Measurements from ENCODE around the gene SCUBE1. TPM values are rescaled to one million over a fixed set of nuclear protein-coding genes. Genes with fewer than 3 reads are reported as not detected.

Gene SCUBE1
- total and polyA plus RNA-seq, 2 of the 8 experiments (the other 6 are each of a cell fraction or from before 2014, with no cell fraction given) = 2.3 to 4.9 TPM

DNA sequence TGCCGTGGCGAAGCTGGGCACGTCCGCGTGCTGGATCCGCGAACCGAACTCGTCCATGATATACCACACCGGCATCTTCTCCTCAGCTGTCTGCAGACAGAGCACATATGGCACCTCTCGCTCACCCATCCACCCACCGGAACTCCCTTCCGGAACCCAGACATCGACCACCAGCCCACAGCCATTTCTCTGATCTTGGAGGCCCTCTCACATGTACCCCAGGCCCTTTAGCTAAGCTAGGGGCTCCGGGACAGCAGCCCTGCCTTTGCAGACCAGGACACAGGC lies 163.3 kb downstream of the SCUBE1 start:
- Histone ChIP-seq H4K20me1 (replicated peaks in 1 of 2; ENCODE audit: control insufficient read depth in 1 of 2, insufficient read depth in 2 of 2, low read length in 2 of 2) (peaks cover 4 to 26% of the 10 kb centered on the region in 2 experiments), H2BK5ac (ENCODE audit: low read depth, low read length) (no peak overlapping the region), H3K36me3 (ENCODE audit: control insufficient read depth in 2 of 4, insufficient read depth in 4 of 4, low read length in 3 of 4) (peaks cover 19 to 49% (median 43%) of the 10 kb centered on the region in 4 experiments; a peak in 7 of 8 replicates), H2BK12ac (ENCODE audit: low read depth, low read length) (no peak overlapping the region), H3K4ac (replicated peaks; ENCODE audit: insufficient read length, low read depth, low read length) (no peak overlapping the region), H3K4me3 (ENCODE audit: extremely low read depth in 1 of 4, insufficient read depth in 2 of 4, low read depth in 3 of 4, low read length in 4 of 4) (no peak overlapping the region), H3K9ac (replicated peaks in 1 of 4; ENCODE audit: extremely low read depth in 1 of 4, low read depth in 3 of 4, low read length in 3 of 4) (no peak overlapping the region), H3K79me2 (ENCODE audit: control insufficient read depth in 1 of 2, insufficient read depth in 2 of 2, low read length in 2 of 2) (peaks cover 0 to 19% of the 10 kb centered on the region in 2 experiments; a peak in 3 of 4 replicates), H3K56ac (replicated peaks; ENCODE audit: insufficient read length, low read depth, low read length) (no peak overlapping the region), H4K8ac (ENCODE audit: extremely low read depth, insufficient read depth, low read length) (no peak overlapping the region), H3K4me1 (replicated peaks in 1 of 4; ENCODE audit: control insufficient read depth in 3 of 4, insufficient read depth in 4 of 4, low read length in 3 of 4) (peaks cover 0 to 4% (median 0%) of the 10 kb centered on the region in 4 experiments; a peak in 2 of 7 replicates), H2AK5ac (ENCODE audit: low read depth, low read length) (no peak overlapping the region), H3K79me1 (ENCODE audit: low read depth, low read length) (peaks cover 8% of the 10 kb centered on the region; the same call in 1 of the 2 replicates), H3K27me3 (replicated peaks in 1 of 4; ENCODE audit: control insufficient read depth in 3 of 4, extremely low read depth in 1 of 4, insufficient read depth in 3 of 4, low read length in 3 of 4) (no peaks in the 10 kb centered on the region), H2AFZ (ENCODE audit: low read length) (no peak overlapping the region), H3K23me2 (ENCODE audit: low read depth, low read length) (no peaks in the 10 kb centered on the region), H3K9me3 (ENCODE audit: insufficient read depth in 2 of 2, low read depth in 1 of 2, low read length in 1 of 2) (no peaks in the 10 kb centered on the region), H2BK120ac (replicated peaks; ENCODE audit: low read depth, low read length) (no peak overlapping the region), H3K14ac (ENCODE audit: insufficient read length) (no peak overlapping the region), H3K23ac (ENCODE audit: insufficient read length) (no peak overlapping the region), H2BK15ac (ENCODE audit: low read length) (no peak overlapping the region), H3K18ac (ENCODE audit: extremely low read depth, low read length) (no peak overlapping the region), H2BK20ac (ENCODE audit: low read length) (no peak overlapping the region), H4K5ac (ENCODE audit: insufficient read length, low read depth, low read length) (no peak overlapping the region), H3K4me2 (ENCODE audit: insufficient read depth in 1 of 2, low read depth in 2 of 2, low read length in 2 of 2) (no peak overlapping the region), H3K27ac (ENCODE audit: low read depth, low read length) (no peak overlapping the region), H4K91ac (replicated peaks; ENCODE audit: insufficient read length, low read length) (no peak overlapping the region)
- ChIA-PET POLR2A (ENCODE audit: partially characterized antibody) (interaction anchor here (1.7 to 5.0 kb wide), 4 partner anchors 8 to 33 kb away, joined by 3 to 29 read pairs (median 8); no protein-coding TSS in a partner anchor), CTCF (ENCODE audit: partially characterized antibody) (interaction anchor here (0.8 to 12.4 kb wide), 3 partner anchors 9 to 91 kb away, joined by 3 to 104 read pairs (median 5); no protein-coding TSS in a partner anchor)
- TF ChIP-seq YY1 (IDR thresholded peaks at IDR 0.05; ENCODE audit: low read depth, low read length) = no peak
- no peak for TF ChIP-seq RXRA (IDR thresholded peaks at IDR 0.05; ENCODE audit: insufficient read depth, low read depth, low read length)
- TF ChIP-seq NANOG (IDR thresholded peaks at IDR 0.05; ENCODE audit: insufficient read depth, low read depth, low read length, poor library complexity, severe bottlenecking) = no peak
- TF ChIP-seq BRCA1 (IDR thresholded peaks at IDR 0.05; ENCODE audit: low read depth, low read length) = no peak
- TF ChIP-seq SRF (IDR thresholded peaks at IDR 0.05; ENCODE audit: low read depth, low read length) = no peak
- no peak for TF ChIP-seq EZH2 (IDR thresholded peaks at IDR 0.05; ENCODE audit: low read depth, low read length, severe bottlenecking)
- TF ChIP-seq KDM4A (IDR thresholded peaks at IDR 0.05; ENCODE audit: low read depth, low read length, severe bottlenecking) = no peak
- no peak for TF ChIP-seq BCL11A (IDR thresholded peaks at IDR 0.05; ENCODE audit: low read depth in 2 of 2, low read length in 2 of 2)
- TF ChIP-seq SIX5 (IDR thresholded peaks at IDR 0.05; ENCODE audit: low read depth, low read length) = no peak
- TF ChIP-seq KDM1A (IDR thresholded peaks at IDR 0.05; ENCODE audit: borderline replicate concordance, low read length) = no peak
- no peak for TF ChIP-seq NRF1 (IDR thresholded peaks at IDR 0.05; ENCODE audit: low read depth, low read length)
- no peak for TF ChIP-seq SIRT6 (IDR thresholded peaks at IDR 0.05; ENCODE audit: low read length)
- no peak for TF ChIP-seq HDAC6 (IDR thresholded peaks at IDR 0.05; ENCODE audit: low read depth, low read length)
- TF ChIP-seq CBX8 (IDR thresholded peaks at IDR 0.05; ENCODE audit: borderline replicate concordance, low read depth, low read length) = no peak
- DNase-seq (ENCODE audit: low read depth in 1 of 2, low spot score in 2 of 2) (no peak), FAIRE-seq (no peak)
- WGBS, 2 experiments (ENCODE audit: extremely low coverage in 1 of 2, insufficient coverage in 1 of 2, insufficient read length in 1 of 2, insufficient replicate concordance in 2 of 2, low coverage in 1 of 2, low lambda C conversion rate in 2 of 2, missing lambda C conversion rate in 1 of 2) = 91% methylated on average over 15 of the region's 15 CpGs; no CpG with 5 or more reads in 1 of the 2 experiments
